MG63 (cell line): ENCODE results near the gene SIAH2. TPM values are rescaled to one million over a fixed set of nuclear protein-coding genes. Genes with fewer than 3 reads are reported as not detected.

Experiments used
- DNase-seq: peaks from one replicate; pipeline ENCODE4 v3.0.0-alpha.2; 2020
- H3K27me3 ChIP-seq: fragments of 250-450 bp; sonication (Bioruptor Pico); 2 replicates; pipeline ENCODE4 v1.5.1; 2020; ENCODE audit warnings: mild to moderate bottlenecking, moderate library complexity
- H3K36me3 ChIP-seq: fragments of 250-450 bp; sonication (Bioruptor Pico); 2 replicates; pipeline ENCODE4 v1.5.1; 2020; ENCODE audit warnings: mild to moderate bottlenecking, moderate library complexity
- H3K4me3 ChIP-seq: fragments of 250-450 bp; sonication (Bioruptor Pico); 2 replicates; pipeline ENCODE4 v1.5.1; 2020; ENCODE audit warnings: mild to moderate bottlenecking, moderate library complexity
- H3K9me3 ChIP-seq: fragments of 250-450 bp; sonication (Bioruptor Pico); 2 replicates; pipeline ENCODE4 v1.5.1; 2020; ENCODE audit warnings: mild to moderate bottlenecking, moderate library complexity
- total RNA-seq: library from RNA; depleted of rRNA; stranded (reverse); fragments of >200 nt; shearing (Covaris generic); gene quantifications from 2 replicates; pipeline ENCODE4 v1.2.3, GENCODE V29; 2014; ENCODE audit warnings: low replicate concordance

Gene SIAH2
- total RNA-seq, 1 experiment from 2014 or later: 31.3 TPM

GRCh38 chr3:150783920-150784746, 21.2 kb upstream of the SIAH2 start:
- no peak overlapping the region for H3K4me3 ChIP-seq
- no peaks in the 10 kb centered on the region for H3K27me3 ChIP-seq
- no peaks in the 10 kb centered on the region for H3K9me3 ChIP-seq
- no peak for DNase-seq
- H3K36me3 ChIP-seq: no peaks in the 10 kb centered on the region

- Histone ChIP-seq H3K4me3 (no peak overlapping the region), H3K36me3 (no peaks in the 10 kb centered on the region), H3K9me3 (no peaks in the 10 kb centered on the region), H3K27me3 (no peaks in the 10 kb centered on the region)
- no peak for DNase-seq
Observed at GRCh38 chr3:150783316-150783715, 20.3 kb upstream of the SIAH2 start.

- no peak overlapping the region for H3K4me3 ChIP-seq
- no peaks in the 10 kb centered on the region for H3K36me3 ChIP-seq
- no peaks in the 10 kb centered on the region for H3K27me3 ChIP-seq
- H3K9me3 ChIP-seq: no peaks in the 10 kb centered on the region
- DNase-seq: no peak
Observed at GRCh38 chr3:150779402-150779858, 16.5 kb upstream of the SIAH2 start.

GRCh38 chr3:150778793-150779401, 15.9 kb upstream of the SIAH2 start:
- no peaks in the 10 kb centered on the region for H3K36me3 ChIP-seq
- H3K9me3 ChIP-seq: no peaks in the 10 kb centered on the region
- no peak for DNase-seq
- no peak overlapping the region for H3K4me3 ChIP-seq
- H3K27me3 ChIP-seq: no peaks in the 10 kb centered on the region

GRCh38 chr3:150775001-150775599, 12.1 kb upstream of the SIAH2 start:
- Histone ChIP-seq H3K36me3 (no peaks in the 10 kb centered on the region), H3K9me3 (no peaks in the 10 kb centered on the region), H3K4me3 (no peak overlapping the region), H3K27me3 (no peaks in the 10 kb centered on the region)
- DNase-seq: no peak

GRCh38 chr3:150773616-150774192, 10.7 kb upstream of the SIAH2 start:
- DNase-seq: no peak
- Histone ChIP-seq H3K4me3 (no peak overlapping the region), H3K36me3 (no peaks in the 10 kb centered on the region), H3K27me3 (no peaks in the 10 kb centered on the region), H3K9me3 (no peaks in the 10 kb centered on the region)

- Histone ChIP-seq H3K27me3 (no peaks in the 10 kb centered on the region), H3K4me3 (no peak overlapping the region), H3K9me3 (no peaks in the 10 kb centered on the region), H3K36me3 (no peaks in the 10 kb centered on the region)
- DNase-seq: no peak
Observed at GRCh38 chr3:150771600-150771999, 8.6 kb upstream of the SIAH2 start.

GRCh38 chr3:150770681-150771080, 7.7 kb upstream of the SIAH2 start:
- Histone ChIP-seq H3K27me3 (no peaks in the 10 kb centered on the region), H3K4me3 (no peak overlapping the region), H3K36me3 (no peaks in the 10 kb centered on the region), H3K9me3 (no peaks in the 10 kb centered on the region)
- DNase-seq: no peak

- H3K4me3 ChIP-seq: no peak overlapping the region
- DNase-seq: no peak
Observed at GRCh38 chr3:150766742-150767141, 3.8 kb upstream of the SIAH2 start.

GRCh38 chr3:150765949-150766720, 3.2 kb upstream of the SIAH2 start:
- Histone ChIP-seq H3K9me3 (no peaks in the 10 kb centered on the region), H3K27me3 (no peaks in the 10 kb centered on the region), H3K4me3 (no peak overlapping the region), H3K36me3 (peaks cover 4% of the 10 kb centered on the region)
- no peak for DNase-seq

More at GRCh38 chr3:150766742-150767141, 3.8 kb upstream of the SIAH2 start:
- no peaks in the 10 kb centered on the region for H3K9me3 ChIP-seq
- H3K36me3 ChIP-seq: no peaks in the 10 kb centered on the region
- H3K27me3 ChIP-seq: no peaks in the 10 kb centered on the region

GRCh38 chr3:150764967-150765366, 2.0 kb upstream of the SIAH2 start:
- no peaks in the 10 kb centered on the region for H3K9me3 ChIP-seq
- no peak overlapping the region for H3K4me3 ChIP-seq
- DNase-seq: no peak
- no peaks in the 10 kb centered on the region for H3K27me3 ChIP-seq
- H3K36me3 ChIP-seq: peaks cover 10% of the 10 kb centered on the region

GRCh38 chr3:150764566-150764965, 1.6 kb upstream of the SIAH2 start:
- H3K36me3 ChIP-seq: peaks cover 14% of the 10 kb centered on the region
- H3K9me3 ChIP-seq: no peaks in the 10 kb centered on the region
- H3K27me3 ChIP-seq: no peaks in the 10 kb centered on the region
- peak overlapping the region; percentile 76 for H3K4me3 ChIP-seq
- no peak for DNase-seq

- DNase-seq: peak; percentile 80
- Histone ChIP-seq H3K27me3 (no peaks in the 10 kb centered on the region), H3K9me3 (no peaks in the 10 kb centered on the region), H3K36me3 (peaks cover 18% of the 10 kb centered on the region), H3K4me3 (peak overlapping the region; percentile 76)
Observed at GRCh38 chr3:150763841-150764483, 993 bp upstream of the SIAH2 start.

- H3K27me3 ChIP-seq: no peaks in the 10 kb centered on the region
- H3K36me3 ChIP-seq: peaks cover 22% of the 10 kb centered on the region
- H3K9me3 ChIP-seq: no peaks in the 10 kb centered on the region
- DNase-seq: no peak
- peak overlapping the region; percentile 76 for H3K4me3 ChIP-seq
Observed at GRCh38 chr3:150762662-150763121, 277 bp downstream of the SIAH2 start.

- H3K9me3 ChIP-seq: no peaks in the 10 kb centered on the region
- peak; percentile 67 for DNase-seq
- no peaks in the 10 kb centered on the region for H3K27me3 ChIP-seq
- peak overlapping the region; percentile 76 for H3K4me3 ChIP-seq
- H3K36me3 ChIP-seq: peaks cover 25% of the 10 kb centered on the region
Observed at GRCh38 chr3:150761831-150762661, 923 bp downstream of the SIAH2 start.
